ENCODE results near the gene PABPC4L.

PABPC4L gene

GRCh38 chr4:134160211-134160610 is 41.4 kb downstream of the PABPC4L start:
- Histone ChIP-seq H3K4me2 (ENCODE audit: low read depth, low read length, poor library complexity, severe bottlenecking) (no peak overlapping the region), H3K9ac (ENCODE audit: low read depth, low read length, poor library complexity, severe bottlenecking) (no peak overlapping the region), H3K9me2 (replicated peaks; ENCODE audit: low read depth, low read length) (no peaks in the 10 kb centered on the region), H2AFZ (ENCODE audit: low read length) (no peak overlapping the region), H3K27me3 (ENCODE audit: insufficient read depth, low read length, poor library complexity, severe bottlenecking) (no peaks in the 10 kb centered on the region), H4K20me1 (ENCODE audit: insufficient read depth, low read length, poor library complexity, severe bottlenecking) (no peaks in the 10 kb centered on the region), H3K36me3 (ENCODE audit: insufficient read depth, low read length) (no peaks in the 10 kb centered on the region), H3K4me1 (ENCODE audit: insufficient read depth, low read length, poor library complexity, severe bottlenecking) (no peaks in the 10 kb centered on the region), H3K4me3 (ENCODE audit: low read length, poor library complexity, severe bottlenecking) (no peak overlapping the region), H3F3A (ENCODE audit: low read depth) (no peaks in the 10 kb centered on the region), H3K9me3 (ENCODE audit: insufficient read depth, low read depth, low read length) (no peaks in the 10 kb centered on the region), H3K79me2 (ENCODE audit: insufficient read depth, low read length) (no peaks in the 10 kb centered on the region)
- TF ChIP-seq CTCF (conservative IDR thresholded peaks at IDR 0.05; ENCODE audit: low read length) (no peak), EZH2phosphoT487 (IDR thresholded peaks at IDR 0.05; ENCODE audit: borderline replicate concordance) (no peak)

- Histone ChIP-seq H3K9ac (ENCODE audit: low read depth, low read length, poor library complexity, severe bottlenecking) (no peak overlapping the region), H2AFZ (ENCODE audit: low read length) (no peak overlapping the region), H3K9me2 (replicated peaks; ENCODE audit: low read depth, low read length) (no peaks in the 10 kb centered on the region; the same call in 1 of the 2 replicates), H4K20me1 (ENCODE audit: insufficient read depth, low read length, poor library complexity, severe bottlenecking) (no peaks in the 10 kb centered on the region), H3F3A (ENCODE audit: low read depth) (no peaks in the 10 kb centered on the region), H3K79me2 (ENCODE audit: insufficient read depth, low read length) (no peaks in the 10 kb centered on the region), H3K4me1 (ENCODE audit: insufficient read depth, low read length, poor library complexity, severe bottlenecking) (no peaks in the 10 kb centered on the region), H3K36me3 (ENCODE audit: insufficient read depth, low read length) (no peaks in the 10 kb centered on the region), H3K4me2 (ENCODE audit: low read depth, low read length, poor library complexity, severe bottlenecking) (no peak overlapping the region), H3K9me3 (ENCODE audit: insufficient read depth, low read depth, low read length) (no peaks in the 10 kb centered on the region), H3K4me3 (ENCODE audit: low read length, poor library complexity, severe bottlenecking) (no peak overlapping the region), H3K27me3 (ENCODE audit: insufficient read depth, low read length, poor library complexity, severe bottlenecking) (no peaks in the 10 kb centered on the region)
- TF ChIP-seq CTCF (conservative IDR thresholded peaks at IDR 0.05; ENCODE audit: low read length) (no peak), EZH2phosphoT487 (IDR thresholded peaks at IDR 0.05; ENCODE audit: borderline replicate concordance) (no peak)
These were observed 47.5 kb downstream of the PABPC4L start for GRCh38 chr4:134154097-134154496.

GRCh38 chr4:134147941-134148340 is 53.6 kb downstream of the PABPC4L start:
- H4K20me1 ChIP-seq (ENCODE audit: insufficient read depth, low read length, poor library complexity, severe bottlenecking): no peaks in the 10 kb centered on the region

More at GRCh38 chr4:134147941-134148340, 53.6 kb downstream of the PABPC4L start:
- H2AFZ ChIP-seq (ENCODE audit: low read length): no peak overlapping the region
- H3K27me3 ChIP-seq (ENCODE audit: insufficient read depth, low read length, poor library complexity, severe bottlenecking): no peaks in the 10 kb centered on the region
- TF ChIP-seq EZH2phosphoT487 (IDR thresholded peaks at IDR 0.05; ENCODE audit: borderline replicate concordance) (no peak), CTCF (conservative IDR thresholded peaks at IDR 0.05; ENCODE audit: low read length) (no peak)
- no peak overlapping the region for H3K4me3 ChIP-seq (ENCODE audit: low read length, poor library complexity, severe bottlenecking)
- no peaks in the 10 kb centered on the region; the same call in 1 of the 2 replicates for H3K9me3 ChIP-seq (ENCODE audit: insufficient read depth, low read depth, low read length)
- H3F3A ChIP-seq (ENCODE audit: low read depth): no peaks in the 10 kb centered on the region
- H3K4me2 ChIP-seq (ENCODE audit: low read depth, low read length, poor library complexity, severe bottlenecking): no peak overlapping the region
- no peaks in the 10 kb centered on the region for H3K36me3 ChIP-seq (ENCODE audit: insufficient read depth, low read length)
- H3K9ac ChIP-seq (ENCODE audit: low read depth, low read length, poor library complexity, severe bottlenecking): no peak overlapping the region
- H3K9me2 ChIP-seq (replicated peaks; ENCODE audit: low read depth, low read length): no peaks in the 10 kb centered on the region; the same call in 1 of the 2 replicates
- no peaks in the 10 kb centered on the region for H3K4me1 ChIP-seq (ENCODE audit: insufficient read depth, low read length, poor library complexity, severe bottlenecking)
- H3K79me2 ChIP-seq (ENCODE audit: insufficient read depth, low read length): no peaks in the 10 kb centered on the region

Measured in Loucy (cell line).